ENCODE results near the gene COL25A1.

Gene COL25A1

GRCh38 chr4:109302361-109303139 is at the start of gene COL25A1:
Gene COL25A1, minus strand, starts transcription at chr4:109302658.
- DNase-seq (ENCODE audit: low read depth), result no peak

DNA sequence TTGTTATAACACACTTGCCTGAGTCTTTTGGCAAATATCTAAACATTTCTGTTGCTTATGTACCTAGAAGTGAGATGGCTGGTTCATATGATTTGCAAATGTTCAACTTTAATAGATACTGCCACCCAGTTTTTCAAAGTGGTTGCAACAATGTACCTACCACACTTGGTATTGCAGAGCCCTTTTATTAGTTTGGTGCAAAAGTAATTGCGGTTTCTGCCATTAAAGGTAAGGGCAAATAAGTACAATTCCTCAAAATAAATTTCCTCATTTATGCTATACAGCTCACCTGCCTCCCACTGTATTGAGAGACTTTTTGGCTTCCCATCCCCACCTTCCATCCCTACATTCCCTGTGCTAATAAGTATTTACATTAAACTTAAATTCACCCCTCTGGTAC is 47.7 kb upstream of the COL25A1 start:
- no peak for DNase-seq (ENCODE audit: low read depth)

GRCh38 chr4:109334129-109335105 is 32.0 kb upstream of the COL25A1 start:
- DNase-seq (ENCODE audit: low read depth), result peak; percentile 40

DNA sequence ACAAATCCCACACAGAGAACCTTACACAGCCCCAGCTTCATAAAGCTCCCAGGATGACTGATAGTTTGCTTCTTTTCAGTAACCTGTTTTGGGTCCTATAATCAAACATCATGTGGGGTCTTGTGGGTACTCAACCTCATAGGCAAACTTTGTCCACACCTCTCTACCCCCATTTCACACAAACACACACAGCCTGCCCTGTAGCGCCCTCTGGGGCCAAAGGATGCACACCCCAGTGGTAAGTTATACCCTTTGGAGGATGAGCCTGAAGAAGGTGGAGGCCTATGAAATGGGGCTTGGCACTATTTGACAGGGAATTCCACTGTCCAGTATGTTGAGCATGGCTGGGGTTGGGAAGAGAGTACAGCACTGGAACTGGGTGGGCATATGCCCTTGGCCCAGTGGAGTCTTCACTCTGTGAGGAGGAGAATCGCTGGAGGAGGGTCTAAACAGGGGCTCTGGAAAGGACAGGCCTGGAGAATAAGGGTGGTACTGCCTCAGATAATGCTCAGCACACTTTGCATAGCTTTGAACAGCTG is 30.5 kb upstream of the COL25A1 start:
- DNase-seq (ENCODE audit: low read depth), result no peak

GRCh38 chr4:109327641-109328040 is 25.2 kb upstream of the COL25A1 start:
- DNase-seq (ENCODE audit: low read depth), result no peak

GRCh38 chr4:109325698-109326097 is 23.2 kb upstream of the COL25A1 start:
- DNase-seq (ENCODE audit: low read depth), result no peak

DNA sequence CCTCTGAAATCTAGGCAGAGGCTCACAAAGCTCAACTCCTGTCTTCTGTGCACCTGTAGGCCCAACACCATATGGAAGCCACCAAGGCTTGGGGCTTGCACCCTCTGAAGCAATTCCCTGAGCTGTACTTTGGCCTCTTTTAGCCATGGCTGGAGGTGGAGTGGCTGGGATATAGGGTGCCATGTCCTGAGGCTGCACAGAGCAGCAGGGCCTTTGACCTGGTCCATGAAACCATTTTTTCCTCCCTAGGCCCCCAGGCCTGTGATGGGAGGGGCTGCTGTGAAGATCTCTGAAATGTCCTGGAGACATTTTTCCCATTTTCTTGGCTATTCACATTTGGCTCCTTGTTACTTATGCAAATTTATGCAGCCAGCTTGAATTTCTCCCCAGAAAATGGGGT is 20.9 kb upstream of the COL25A1 start:
- no peak for DNase-seq (ENCODE audit: low read depth)

DNA sequence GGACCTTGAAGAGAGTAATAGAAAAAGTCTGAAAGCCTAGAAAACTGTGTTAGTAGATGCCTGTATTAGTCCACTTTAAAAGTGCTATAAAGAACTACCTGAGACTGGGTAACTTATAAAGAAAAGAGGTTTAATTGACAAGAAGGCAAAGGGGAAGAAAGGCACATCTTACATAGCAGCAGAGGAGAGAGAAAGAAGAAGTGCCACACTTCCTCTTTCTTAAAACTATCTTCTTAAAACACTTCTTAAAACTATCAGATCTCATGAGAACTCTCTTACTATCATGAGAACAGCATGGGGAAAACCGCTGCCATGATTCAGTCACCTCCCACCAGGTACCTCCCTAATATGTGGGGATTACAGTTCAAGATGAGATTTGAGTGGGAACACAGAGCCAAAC is 18.8 kb upstream of the COL25A1 start:
- DNase-seq (ENCODE audit: low read depth), result no peak

GRCh38 chr4:109319684-109320083 is 17.2 kb upstream of the COL25A1 start:
- no peak for DNase-seq (ENCODE audit: low read depth)

DNA sequence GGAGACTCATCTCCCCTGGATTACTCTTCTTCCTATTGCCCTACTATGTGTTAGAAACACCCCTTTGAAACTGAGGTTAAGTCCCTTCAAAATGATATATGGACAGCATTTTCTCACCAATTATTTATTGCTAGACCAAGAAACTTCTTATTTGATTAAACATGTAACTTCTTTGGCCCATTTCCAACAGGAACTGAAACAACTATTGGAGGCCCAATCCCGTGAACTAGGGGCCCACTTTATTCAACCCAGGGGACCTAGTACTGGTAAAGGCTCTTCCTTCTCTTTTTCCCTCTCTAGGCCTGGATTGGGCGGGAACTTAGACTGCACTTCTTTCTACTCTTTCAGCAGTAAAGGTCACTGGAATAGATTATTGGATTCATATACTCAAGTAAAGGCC is 16.7 kb upstream of the COL25A1 start:
- DNase-seq (ENCODE audit: low read depth), result no peak

DNA sequence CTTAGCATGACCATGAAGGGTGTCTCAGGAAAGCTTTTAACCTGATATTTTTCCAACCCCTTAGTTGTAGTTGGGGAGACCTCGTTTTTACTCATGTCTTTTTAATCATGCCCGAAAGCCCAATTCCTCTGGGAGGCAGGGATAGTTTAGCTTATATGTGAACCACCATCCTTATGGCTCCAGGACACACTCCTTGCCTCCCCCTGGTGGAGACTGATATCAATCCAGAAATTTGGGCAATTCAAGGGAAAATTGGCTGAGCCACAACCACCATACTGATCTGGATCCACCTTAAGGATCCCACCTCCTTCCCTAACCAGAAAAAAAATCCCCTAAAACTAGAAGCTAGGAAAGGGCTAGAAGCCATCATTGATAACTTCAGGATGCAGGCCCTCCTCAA is 13.4 kb upstream of the COL25A1 start:
- no peak for DNase-seq (ENCODE audit: low read depth)

DNA sequence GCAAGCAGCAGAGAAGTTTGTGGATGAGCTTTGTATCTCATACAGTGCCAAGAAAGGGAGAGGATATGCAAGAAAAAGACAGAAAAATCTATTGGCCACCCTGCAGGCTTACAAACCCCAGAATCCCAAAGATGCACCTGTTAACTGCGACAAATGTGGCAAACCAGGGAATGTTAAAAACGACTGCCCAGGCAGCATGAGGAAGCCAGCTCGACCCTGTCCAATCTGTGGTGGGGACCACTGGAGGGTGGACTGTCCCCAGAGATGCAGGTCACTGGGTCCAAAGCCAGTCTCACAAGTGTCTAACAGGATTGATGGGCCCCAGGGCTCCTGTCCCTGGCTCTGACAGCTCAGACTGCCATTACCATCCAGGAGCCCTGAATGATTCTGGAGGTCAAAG is 12.9 kb upstream of the COL25A1 start:
- no peak for DNase-seq (ENCODE audit: low read depth)

- no peak for DNase-seq (ENCODE audit: low read depth)
Measured at GRCh38 chr4:109313168-109314133, 11.0 kb upstream of the COL25A1 start.

DNA sequence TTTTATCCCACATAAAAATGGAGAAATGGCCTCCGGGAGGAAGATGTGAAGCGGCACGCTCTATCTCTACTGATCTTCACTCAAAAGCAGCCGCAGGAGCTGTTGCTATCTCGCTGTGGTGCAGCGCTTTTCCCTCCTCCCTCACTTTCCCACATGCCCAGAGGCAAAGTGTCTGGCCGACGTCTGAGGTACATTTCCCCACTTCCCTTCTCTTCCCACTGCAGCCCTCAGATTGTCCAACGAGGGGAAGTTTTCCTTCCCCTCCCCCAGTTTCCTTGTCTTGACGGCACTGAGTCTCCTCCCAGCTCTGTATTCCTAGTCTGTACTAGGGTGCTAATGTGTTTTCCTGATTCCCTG is 660 bp upstream of the COL25A1 start:
- no peak for DNase-seq (ENCODE audit: low read depth)

GRCh38 chr4:109301651-109302360 is 652 bp downstream of the COL25A1 start:
- DNase-seq (ENCODE audit: low read depth), result no peak

- no peak for DNase-seq (ENCODE audit: low read depth)
Measured at GRCh38 chr4:109298279-109299010, 4.0 kb downstream of the COL25A1 start.

DNA sequence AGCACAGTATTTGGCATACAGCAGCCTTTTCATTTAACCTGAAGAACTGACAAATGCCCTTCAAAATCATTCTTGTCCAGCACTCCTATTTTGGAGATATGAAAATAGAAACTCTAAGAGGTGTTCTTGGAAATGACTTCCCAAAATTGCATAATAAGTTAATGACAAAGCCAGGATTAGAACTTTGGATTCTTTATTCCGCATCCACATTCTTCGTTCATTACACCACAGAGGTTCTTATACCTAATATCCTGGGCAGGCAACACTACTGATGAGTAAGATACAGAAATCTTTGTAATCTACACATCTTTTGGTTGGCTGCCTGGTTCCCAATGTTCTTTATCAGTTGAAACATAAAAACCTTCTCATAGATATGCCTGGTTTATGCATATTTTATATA is 5.9 kb downstream of the COL25A1 start:
- no peak for DNase-seq (ENCODE audit: low read depth)

DNA sequence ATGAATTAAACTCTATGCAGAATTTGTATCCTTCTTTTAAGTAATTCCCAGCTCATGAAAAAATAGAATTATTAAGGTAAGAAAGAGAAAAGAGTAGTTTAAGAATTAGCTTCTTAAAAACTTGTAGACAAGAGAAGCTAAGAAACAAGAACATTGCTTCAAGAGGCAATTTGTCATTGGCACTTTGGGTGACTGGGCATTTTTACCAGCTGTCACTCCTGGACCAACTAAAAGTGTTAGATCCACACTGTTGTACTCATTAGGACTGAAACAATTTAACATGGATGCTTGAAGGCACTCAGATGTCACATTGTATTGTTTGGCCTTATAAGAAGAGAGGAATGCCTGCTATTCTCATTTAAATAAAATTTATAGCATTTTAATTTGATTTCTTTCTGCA is 7.4 kb downstream of the COL25A1 start:
- DNase-seq (ENCODE audit: low read depth), result no peak

- DNase-seq (ENCODE audit: low read depth), result no peak
Measured at GRCh38 chr4:109294468-109295020, 7.9 kb downstream of the COL25A1 start.

DNA sequence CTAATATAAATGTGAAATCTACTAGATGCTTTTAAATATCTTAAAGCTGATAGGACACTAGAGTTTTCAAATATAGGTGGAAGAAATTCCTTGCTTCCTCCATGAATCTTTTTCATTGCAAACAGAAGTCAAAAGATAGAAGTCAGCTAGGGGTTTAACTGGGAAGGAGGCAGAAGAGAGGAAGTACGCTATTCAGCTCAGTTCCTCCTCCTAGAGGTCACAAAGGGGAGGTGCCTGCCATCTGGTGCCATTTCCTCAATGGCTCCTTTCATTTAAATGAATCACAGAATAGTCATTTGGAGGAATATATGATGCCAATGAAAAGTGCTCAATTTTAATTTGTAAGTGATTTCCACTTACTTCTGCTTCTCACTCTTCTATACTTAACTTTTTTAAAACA is 8.5 kb downstream of the COL25A1 start:
- DNase-seq (ENCODE audit: low read depth), result no peak
